ENCODE measurements around the gene FBXO10.
"Not testable (repeated sequence)": the region's sequence is repeated elsewhere in the genome, so short reads cannot be mapped to it uniquely, and the experiment has no call there.

DNA sequence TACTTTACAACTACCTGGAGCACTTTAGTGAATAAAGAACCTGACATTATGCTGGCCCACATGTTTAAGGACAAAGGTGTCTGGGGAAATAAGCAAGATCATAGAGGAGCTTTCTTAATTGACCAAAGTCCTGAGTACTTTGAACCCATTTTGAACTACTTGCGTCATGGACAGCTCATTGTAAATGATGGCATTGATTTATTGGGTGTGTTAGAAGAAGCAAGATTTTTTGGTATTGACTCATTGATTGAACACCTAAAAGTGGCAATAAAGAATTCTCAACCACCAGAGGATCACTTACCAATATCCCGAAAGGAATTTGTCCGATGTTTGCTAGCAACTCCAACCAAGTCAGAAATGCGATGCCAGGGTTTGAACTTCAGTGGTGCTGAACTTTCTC lies 98.7 kb downstream of the FBXO10 start:
- TF ChIP-seq, protein P1, sequence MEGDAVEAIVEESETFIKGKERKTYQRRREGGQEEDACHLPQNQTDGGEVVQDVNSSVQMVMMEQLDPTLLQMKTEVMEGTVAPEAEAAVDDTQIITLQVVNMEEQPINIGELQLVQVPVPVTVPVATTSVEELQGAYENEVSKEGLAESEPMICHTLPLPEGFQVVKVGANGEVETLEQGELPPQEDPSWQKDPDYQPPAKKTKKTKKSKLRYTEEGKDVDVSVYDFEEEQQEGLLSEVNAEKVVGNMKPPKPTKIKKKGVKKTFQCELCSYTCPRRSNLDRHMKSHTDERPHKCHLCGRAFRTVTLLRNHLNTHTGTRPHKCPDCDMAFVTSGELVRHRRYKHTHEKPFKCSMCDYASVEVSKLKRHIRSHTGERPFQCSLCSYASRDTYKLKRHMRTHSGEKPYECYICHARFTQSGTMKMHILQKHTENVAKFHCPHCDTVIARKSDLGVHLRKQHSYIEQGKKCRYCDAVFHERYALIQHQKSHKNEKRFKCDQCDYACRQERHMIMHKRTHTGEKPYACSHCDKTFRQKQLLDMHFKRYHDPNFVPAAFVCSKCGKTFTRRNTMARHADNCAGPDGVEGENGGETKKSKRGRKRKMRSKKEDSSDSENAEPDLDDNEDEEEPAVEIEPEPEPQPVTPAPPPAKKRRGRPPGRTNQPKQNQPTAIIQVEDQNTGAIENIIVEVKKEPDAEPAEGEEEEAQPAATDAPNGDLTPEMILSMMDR (IDR thresholded peaks at IDR 0.05) = not testable (repeated sequence)
- TF ChIP-seq EP300, POLR2A (IDR thresholded peaks at IDR 0.05): not testable (repeated sequence)

Data from tibial nerve (tissue), 4 donors.